Vein endothelial cell (primary cell): ENCODE data around the gene GAB3. TPM values are rescaled to one million over a fixed set of nuclear protein-coding genes. Genes with fewer than 3 reads are reported as not detected.

Experiments
- small RNA-seq: library from RNA; depleted of rRNA; stranded (forward); fragments of <200 nt; gene quantifications from one replicate; pipeline ENCODE3, GENCODE V24; 2012
- total RNA-seq: library from RNA; depleted of rRNA; stranded (reverse); fragments of >200 nt; gene quantifications from 2 replicates; pipeline ENCODE4 v1.2.3, GENCODE V29; 2012

The GAB3 gene
- 9.4 and 18.0 TPM in 2 replicates for total RNA-seq

GRCh38 chrX:154750301-154751202 lies at the start of gene GAB3:
Gene GAB3 (minus strand): TSS chrX:154751077. CDS start chrX:154751025, 52 bp downstream.

GRCh38 chrX:154762537-154763296 lies 11.8 kb upstream of the GAB3 start, which contains the start of gene DKC1:
Gene DKC1 (plus strand): TSS chrX:154762864. CDS start chrX:154762966, 102 bp downstream.

GRCh38 chrX:154653413-154653812 lies 97.5 kb downstream of the GAB3 start, which contains the start of gene CTAG2:
Gene CTAG2 (minus strand): TSS chrX:154653579. CDS start chrX:154653515, 64 bp downstream.

Small RNA genes lying within 50 kb of the gene (small RNA-seq; reads per million reads assigned to genes)
- gene SNORA36A: not detected

Other genes with a start within 250 kb of the GAB3 start
- 17.7 and 22.2 TPM in 2 replicates for gene FAM3A, start 234.8 kb downstream of the GAB3 start, total RNA-seq
- 96.0 and 108 TPM in 2 replicates for gene G6PD, start 204.2 kb downstream of the GAB3 start, total RNA-seq
- gene IKBKG, start 203.5 kb downstream of the GAB3 start, total RNA-seq: 25.7 and 26.8 TPM in 2 replicates
- gene CTAG1A, start 165.9 kb downstream of the GAB3 start, total RNA-seq: not detected in 2 replicates
- not detected in 2 replicates for gene CTAG1B, start 131.8 kb downstream of the GAB3 start, total RNA-seq
- not detected in 2 replicates for gene CTAG2, start 97.5 kb downstream of the GAB3 start, total RNA-seq
- gene DKC1, start 11.8 kb upstream of the GAB3 start, total RNA-seq: 53.2 and 57.8 TPM in 2 replicates
- gene MPP1, start 54.4 kb upstream of the GAB3 start, total RNA-seq: 25.8 and 37.1 TPM in 2 replicates
- gene SMIM9, start 83.6 kb upstream of the GAB3 start, total RNA-seq: not detected in 2 replicates
- gene F8A1, start 135.3 kb upstream of the GAB3 start, total RNA-seq: 2.1 and 2.3 TPM in 2 replicates